Peyer's patch (tissue), 4 donors: Measurements from ENCODE around the gene TEX48.

Experiments used
- CTCF ChIP-seq, 6 experiments: fragments of 450-650 bp in 4 of 6; fragments of 200-600 bp in 2 of 6; sonication (generic) in 1 of 6; IDR thresholded peaks; one replicate each; pipeline ENCODE4 v1.5.1; 2017 to 2019; ENCODE audit warnings: antibody characterized with exemption in 6 of 6, mild to moderate bottlenecking in 3 of 6, moderate library complexity in 1 of 6
- POLR2A ChIP-seq, 2 donors: fragments of 450-650 bp; IDR thresholded peaks; one replicate each; pipeline ENCODE4 v1.5.1; 2017; ENCODE audit warnings: antibody characterized with exemption in 2 of 2, mild to moderate bottlenecking in 2 of 2, moderate library complexity in 2 of 2

DNA sequence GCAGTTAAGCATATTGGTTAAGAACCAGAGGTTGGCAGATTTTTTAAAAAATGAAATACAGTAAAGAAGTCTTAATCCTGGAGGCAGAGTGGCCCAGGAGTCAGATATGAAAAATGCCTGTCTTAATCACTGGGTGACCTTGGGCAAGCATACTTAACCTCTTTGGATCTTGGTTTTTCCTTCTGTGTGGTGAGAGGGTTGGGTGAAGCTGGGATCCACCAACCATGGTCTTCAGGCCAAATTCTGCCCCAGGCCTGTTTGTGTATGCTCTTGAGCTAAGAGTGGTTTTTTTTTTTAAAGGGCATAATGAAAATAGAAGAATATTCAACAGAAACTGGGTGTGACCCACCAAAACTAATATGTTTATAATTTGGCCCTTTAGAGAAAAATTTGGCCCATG is 20.0 kb upstream of the TEX48 start:
- TF ChIP-seq POLR2A (IDR thresholded peaks at IDR 0.05): no peak
- TF ChIP-seq CTCF (IDR thresholded peaks at IDR 0.05): no peak
